ENCODE data around the gene KCNA3.

DNA sequence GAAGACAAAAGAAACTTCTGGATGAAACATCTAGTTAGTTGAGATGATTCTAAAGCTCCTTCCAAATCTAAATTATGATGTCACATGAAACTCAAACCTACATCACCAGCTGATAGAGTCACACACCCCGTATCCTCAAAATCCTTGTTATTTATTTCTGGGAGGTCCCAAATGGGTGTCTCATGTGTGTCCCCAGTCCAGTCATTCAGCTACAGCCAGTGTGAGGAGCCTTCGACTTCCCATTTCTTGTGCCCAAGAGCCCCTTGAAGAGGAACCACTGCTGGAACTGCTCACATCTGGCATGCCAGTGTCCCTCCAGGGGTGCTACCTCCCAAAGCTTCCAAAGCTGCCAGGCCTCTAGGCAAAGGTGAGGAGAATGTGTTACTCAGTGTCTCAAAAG, 32.5 kb upstream of the KCNA3 start:
- TF ChIP-seq, protein P1, sequence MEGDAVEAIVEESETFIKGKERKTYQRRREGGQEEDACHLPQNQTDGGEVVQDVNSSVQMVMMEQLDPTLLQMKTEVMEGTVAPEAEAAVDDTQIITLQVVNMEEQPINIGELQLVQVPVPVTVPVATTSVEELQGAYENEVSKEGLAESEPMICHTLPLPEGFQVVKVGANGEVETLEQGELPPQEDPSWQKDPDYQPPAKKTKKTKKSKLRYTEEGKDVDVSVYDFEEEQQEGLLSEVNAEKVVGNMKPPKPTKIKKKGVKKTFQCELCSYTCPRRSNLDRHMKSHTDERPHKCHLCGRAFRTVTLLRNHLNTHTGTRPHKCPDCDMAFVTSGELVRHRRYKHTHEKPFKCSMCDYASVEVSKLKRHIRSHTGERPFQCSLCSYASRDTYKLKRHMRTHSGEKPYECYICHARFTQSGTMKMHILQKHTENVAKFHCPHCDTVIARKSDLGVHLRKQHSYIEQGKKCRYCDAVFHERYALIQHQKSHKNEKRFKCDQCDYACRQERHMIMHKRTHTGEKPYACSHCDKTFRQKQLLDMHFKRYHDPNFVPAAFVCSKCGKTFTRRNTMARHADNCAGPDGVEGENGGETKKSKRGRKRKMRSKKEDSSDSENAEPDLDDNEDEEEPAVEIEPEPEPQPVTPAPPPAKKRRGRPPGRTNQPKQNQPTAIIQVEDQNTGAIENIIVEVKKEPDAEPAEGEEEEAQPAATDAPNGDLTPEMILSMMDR (IDR thresholded peaks at IDR 0.05; ENCODE audit: poor library complexity), result no peak
- TF ChIP-seq EZH2 (IDR thresholded peaks at IDR 0.05; ENCODE audit: borderline replicate concordance) (no peak), EZH2phosphoT487 (IDR thresholded peaks at IDR 0.05; ENCODE audit: low read depth, severe bottlenecking, unreplicated experiment) (no peak)

Data from hepatocyte (in vitro differentiated cells).